ENCODE data around the gene KCTD15.

Gene KCTD15

GRCh38 chr19:33831825-33832224, 35.2 kb downstream of the KCTD15 start (continued):
- TF ChIP-seq RARB (CRISPR knock-in tag; IDR thresholded peaks at IDR 0.05), result no peak
- TF ChIP-seq ZFP30 (CRISPR knock-in tag; IDR thresholded peaks at IDR 0.05), result no peak
- TF ChIP-seq PATZ1 (CRISPR knock-in tag; IDR thresholded peaks at IDR 0.05; ENCODE audit: borderline replicate concordance), result no peak
- TF ChIP-seq CSDC2 (CRISPR knock-in tag; IDR thresholded peaks at IDR 0.05), result no peak
- no peak for TF ChIP-seq ZC3H10 (CRISPR knock-in tag; IDR thresholded peaks at IDR 0.05)
- no peak for TF ChIP-seq ZFP3 (CRISPR knock-in tag; IDR thresholded peaks at IDR 0.05)
- no peak for TF ChIP-seq PPARA (CRISPR knock-in tag; IDR thresholded peaks at IDR 0.05; ENCODE audit: borderline replicate concordance)

GRCh38 chr19:33832633-33833032, 36.0 kb downstream of the KCTD15 start:
- no peak for ATAC-seq
- TF ChIP-seq CSDC2 (CRISPR knock-in tag; IDR thresholded peaks at IDR 0.05) (no peak), ARNTL (CRISPR knock-in tag; IDR thresholded peaks at IDR 0.05; ENCODE audit: borderline replicate concordance, low read depth) (no peak)

- ATAC-seq, result no peak
- no peak for TF ChIP-seq RARB (CRISPR knock-in tag; IDR thresholded peaks at IDR 0.05)
- no peak for TF ChIP-seq PPARA (CRISPR knock-in tag; IDR thresholded peaks at IDR 0.05; ENCODE audit: borderline replicate concordance)
- no peak for TF ChIP-seq ZFP30 (CRISPR knock-in tag; IDR thresholded peaks at IDR 0.05)
- TF ChIP-seq ZNF8 (CRISPR knock-in tag; IDR thresholded peaks at IDR 0.05), result no peak
- TF ChIP-seq CSRNP3 (CRISPR knock-in tag; IDR thresholded peaks at IDR 0.05), result no peak
- TF ChIP-seq ZFP3 (CRISPR knock-in tag; IDR thresholded peaks at IDR 0.05), result no peak
Measured at GRCh38 chr19:33840382-33840781, 43.7 kb downstream of the KCTD15 start.

GRCh38 chr19:33840783-33841182, 44.1 kb downstream of the KCTD15 start:
- no peak for ATAC-seq
- TF ChIP-seq TOX (CRISPR knock-in tag; IDR thresholded peaks at IDR 0.05; ENCODE audit: borderline replicate concordance) (no peak), CREB5 (CRISPR knock-in tag; IDR thresholded peaks at IDR 0.05; ENCODE audit: low read depth) (no peak), ZNF8 (CRISPR knock-in tag; IDR thresholded peaks at IDR 0.05) (no peak), PATZ1 (CRISPR knock-in tag; IDR thresholded peaks at IDR 0.05; ENCODE audit: borderline replicate concordance) (no peak), GLIS3 (CRISPR knock-in tag; IDR thresholded peaks at IDR 0.05) (no peak), PPARA (CRISPR knock-in tag; IDR thresholded peaks at IDR 0.05; ENCODE audit: borderline replicate concordance) (no peak)

- TF ChIP-seq ZFP30 (CRISPR knock-in tag; IDR thresholded peaks at IDR 0.05) (no peak), ISL1 (CRISPR knock-in tag; IDR thresholded peaks at IDR 0.05) (no peak), CSDC2 (CRISPR knock-in tag; IDR thresholded peaks at IDR 0.05) (no peak), TOX (CRISPR knock-in tag; IDR thresholded peaks at IDR 0.05; ENCODE audit: borderline replicate concordance) (no peak), PPARA (CRISPR knock-in tag; IDR thresholded peaks at IDR 0.05; ENCODE audit: borderline replicate concordance) (no peak), BACH2 (CRISPR knock-in tag; IDR thresholded peaks at IDR 0.05; ENCODE audit: borderline replicate concordance) (no peak), TSHZ2 (CRISPR knock-in tag; IDR thresholded peaks at IDR 0.05) (no peak), ZC3H10 (CRISPR knock-in tag; IDR thresholded peaks at IDR 0.05) (no peak), OSR1 (CRISPR knock-in tag; IDR thresholded peaks at IDR 0.05) (no peak), ARNTL (CRISPR knock-in tag; IDR thresholded peaks at IDR 0.05; ENCODE audit: borderline replicate concordance, low read depth) (no peak), ZFP3 (CRISPR knock-in tag; IDR thresholded peaks at IDR 0.05) (no peak), PATZ1 (CRISPR knock-in tag; IDR thresholded peaks at IDR 0.05; ENCODE audit: borderline replicate concordance) (no peak)
- ATAC-seq, result no peak
Measured at GRCh38 chr19:33841685-33842084, 45.0 kb downstream of the KCTD15 start.
